ENCODE measurements around the gene PCED1A.

DNA sequence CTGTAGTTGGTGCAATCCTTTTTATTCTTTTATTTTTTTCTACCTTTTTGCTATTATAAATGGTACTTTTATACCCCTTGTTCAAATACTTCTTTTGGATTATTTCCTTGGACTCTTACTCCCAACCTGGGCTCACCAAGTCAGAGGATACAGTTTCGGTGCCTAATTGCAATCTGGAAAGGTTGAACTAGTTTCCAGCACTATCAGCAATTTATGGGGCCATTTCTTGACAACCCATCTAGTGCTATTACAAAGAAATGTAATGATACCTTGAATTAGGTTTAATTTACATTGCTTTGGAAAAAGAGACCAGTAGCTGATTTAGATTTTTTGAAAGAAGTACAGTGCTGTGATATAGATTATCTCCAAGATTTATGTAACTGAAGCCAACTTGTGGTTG lies 38.1 kb upstream of the PCED1A start:
- TF ChIP-seq, protein P1, sequence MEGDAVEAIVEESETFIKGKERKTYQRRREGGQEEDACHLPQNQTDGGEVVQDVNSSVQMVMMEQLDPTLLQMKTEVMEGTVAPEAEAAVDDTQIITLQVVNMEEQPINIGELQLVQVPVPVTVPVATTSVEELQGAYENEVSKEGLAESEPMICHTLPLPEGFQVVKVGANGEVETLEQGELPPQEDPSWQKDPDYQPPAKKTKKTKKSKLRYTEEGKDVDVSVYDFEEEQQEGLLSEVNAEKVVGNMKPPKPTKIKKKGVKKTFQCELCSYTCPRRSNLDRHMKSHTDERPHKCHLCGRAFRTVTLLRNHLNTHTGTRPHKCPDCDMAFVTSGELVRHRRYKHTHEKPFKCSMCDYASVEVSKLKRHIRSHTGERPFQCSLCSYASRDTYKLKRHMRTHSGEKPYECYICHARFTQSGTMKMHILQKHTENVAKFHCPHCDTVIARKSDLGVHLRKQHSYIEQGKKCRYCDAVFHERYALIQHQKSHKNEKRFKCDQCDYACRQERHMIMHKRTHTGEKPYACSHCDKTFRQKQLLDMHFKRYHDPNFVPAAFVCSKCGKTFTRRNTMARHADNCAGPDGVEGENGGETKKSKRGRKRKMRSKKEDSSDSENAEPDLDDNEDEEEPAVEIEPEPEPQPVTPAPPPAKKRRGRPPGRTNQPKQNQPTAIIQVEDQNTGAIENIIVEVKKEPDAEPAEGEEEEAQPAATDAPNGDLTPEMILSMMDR (IDR thresholded peaks at IDR 0.05; ENCODE audit: low read depth, low read length, missing input control): no peak
- TF ChIP-seq, protein P2, sequence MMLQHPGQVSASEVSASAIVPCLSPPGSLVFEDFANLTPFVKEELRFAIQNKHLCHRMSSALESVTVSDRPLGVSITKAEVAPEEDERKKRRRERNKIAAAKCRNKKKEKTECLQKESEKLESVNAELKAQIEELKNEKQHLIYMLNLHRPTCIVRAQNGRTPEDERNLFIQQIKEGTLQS (IDR thresholded peaks at IDR 0.05): no peak
- TF ChIP-seq HNF4A (conservative IDR thresholded peaks at IDR 0.05): no peak
- TF ChIP-seq JUND (IDR thresholded peaks at IDR 0.05): no peak

Measured in liver (tissue), 3 donors.